ENCODE measurements around the gene OR56B1. TPM values are rescaled to one million over a fixed set of nuclear protein-coding genes. Genes with fewer than 3 reads are reported as not detected.

OR56B1 gene
- total RNA-seq, 1 donor from 2014 or later: not detected

DNA sequence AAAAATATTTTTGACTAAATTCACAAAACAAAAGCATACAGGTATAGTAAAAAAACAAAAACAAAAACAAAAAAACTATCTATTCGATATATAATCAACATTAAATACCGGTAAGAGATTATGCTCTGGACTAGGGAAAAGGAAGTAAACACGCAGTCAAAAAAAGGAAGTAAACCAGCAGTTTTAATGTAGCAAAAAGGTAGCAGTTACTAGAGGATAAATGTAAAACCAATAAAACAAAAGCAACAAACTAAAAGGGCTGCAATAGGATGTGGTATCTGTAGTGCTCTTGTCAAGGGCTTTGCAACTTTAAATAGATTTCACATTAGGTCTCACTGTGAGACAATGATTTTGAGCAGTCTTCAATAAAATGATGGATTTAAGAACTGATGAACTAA lies 44.3 kb upstream of the OR56B1 start:
- Mint-ChIP-seq H3K9me3 (ENCODE audit: low read depth) (no peaks in the 10 kb centered on the region), H3K27ac (ENCODE audit: unreplicated experiment) (no peak overlapping the region), H3K36me3 (ENCODE audit: low read depth) (peaks cover 16% of the 10 kb centered on the region), H3K27me3 (ENCODE audit: low read depth) (no peaks in the 10 kb centered on the region), H3K4me1 (ENCODE audit: low read depth) (peaks cover 59% of the 10 kb centered on the region), H3K4me3 (ENCODE audit: unreplicated experiment) (no peak overlapping the region)
- TF ChIP-seq, protein P1, sequence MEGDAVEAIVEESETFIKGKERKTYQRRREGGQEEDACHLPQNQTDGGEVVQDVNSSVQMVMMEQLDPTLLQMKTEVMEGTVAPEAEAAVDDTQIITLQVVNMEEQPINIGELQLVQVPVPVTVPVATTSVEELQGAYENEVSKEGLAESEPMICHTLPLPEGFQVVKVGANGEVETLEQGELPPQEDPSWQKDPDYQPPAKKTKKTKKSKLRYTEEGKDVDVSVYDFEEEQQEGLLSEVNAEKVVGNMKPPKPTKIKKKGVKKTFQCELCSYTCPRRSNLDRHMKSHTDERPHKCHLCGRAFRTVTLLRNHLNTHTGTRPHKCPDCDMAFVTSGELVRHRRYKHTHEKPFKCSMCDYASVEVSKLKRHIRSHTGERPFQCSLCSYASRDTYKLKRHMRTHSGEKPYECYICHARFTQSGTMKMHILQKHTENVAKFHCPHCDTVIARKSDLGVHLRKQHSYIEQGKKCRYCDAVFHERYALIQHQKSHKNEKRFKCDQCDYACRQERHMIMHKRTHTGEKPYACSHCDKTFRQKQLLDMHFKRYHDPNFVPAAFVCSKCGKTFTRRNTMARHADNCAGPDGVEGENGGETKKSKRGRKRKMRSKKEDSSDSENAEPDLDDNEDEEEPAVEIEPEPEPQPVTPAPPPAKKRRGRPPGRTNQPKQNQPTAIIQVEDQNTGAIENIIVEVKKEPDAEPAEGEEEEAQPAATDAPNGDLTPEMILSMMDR (IDR thresholded peaks at IDR 0.05): no peak
- no peak for DNase-seq (ENCODE audit: low spot score)

DNA sequence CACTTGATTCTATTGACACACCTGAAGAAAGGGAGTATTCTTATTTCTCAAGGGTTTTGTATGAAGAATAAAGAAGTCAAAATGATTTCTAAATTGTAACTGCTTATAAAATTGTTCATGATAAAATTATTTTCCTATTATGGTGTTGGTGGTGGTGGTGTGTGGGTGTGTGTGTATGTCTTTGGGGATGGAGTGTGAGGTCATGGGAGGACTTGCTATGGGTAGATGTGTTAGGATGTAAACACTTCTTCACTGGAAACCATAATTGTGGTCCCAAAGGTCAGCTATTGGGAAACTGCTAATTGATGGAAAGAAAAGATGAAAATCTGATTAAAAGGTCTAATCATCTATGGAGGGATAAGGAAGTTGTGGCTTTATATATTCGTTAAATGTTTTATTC lies 41.6 kb upstream of the OR56B1 start:
- TF ChIP-seq, protein P1 (IDR thresholded peaks at IDR 0.05): no peak
- no peaks in the 10 kb centered on the region for H3K9me3 Mint-ChIP-seq (ENCODE audit: low read depth)
- H3K27ac Mint-ChIP-seq (ENCODE audit: unreplicated experiment): no peak overlapping the region
- H3K4me3 Mint-ChIP-seq (ENCODE audit: unreplicated experiment): no peak overlapping the region
- H3K27me3 Mint-ChIP-seq (ENCODE audit: low read depth): no peaks in the 10 kb centered on the region
- H3K36me3 Mint-ChIP-seq (ENCODE audit: low read depth): peaks cover 25% of the 10 kb centered on the region
- peaks cover 49% of the 10 kb centered on the region for H3K4me1 Mint-ChIP-seq (ENCODE audit: low read depth)
- no peak for DNase-seq (ENCODE audit: low spot score)

DNA sequence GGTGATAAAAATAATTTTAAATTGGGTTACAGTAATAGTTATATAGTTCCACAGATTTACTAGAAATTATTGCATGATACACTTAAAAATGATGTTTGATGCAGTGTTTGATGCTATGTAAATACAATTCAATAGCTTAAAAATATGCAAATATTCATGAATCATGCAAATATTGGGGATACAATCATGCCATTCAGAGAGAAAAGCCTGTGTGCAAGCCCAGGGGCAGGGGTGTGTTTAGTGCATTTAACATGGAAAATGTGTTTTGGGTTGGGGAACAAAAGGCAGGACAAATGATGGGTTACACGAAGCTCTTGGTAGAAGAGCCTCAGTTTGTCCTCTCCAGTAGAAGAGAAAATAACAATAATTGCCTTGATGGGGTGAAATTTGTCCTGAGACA lies 40.7 kb upstream of the OR56B1 start:
- H3K4me1 Mint-ChIP-seq (ENCODE audit: low read depth): peaks cover 40% of the 10 kb centered on the region
- no peak overlapping the region for H3K4me3 Mint-ChIP-seq (ENCODE audit: unreplicated experiment)
- H3K9me3 Mint-ChIP-seq (ENCODE audit: low read depth): no peaks in the 10 kb centered on the region
- H3K27ac Mint-ChIP-seq (ENCODE audit: unreplicated experiment): no peak overlapping the region
- peaks cover 28% of the 10 kb centered on the region for H3K36me3 Mint-ChIP-seq (ENCODE audit: low read depth)
- DNase-seq (ENCODE audit: low spot score): no peak
- TF ChIP-seq, protein P1 (IDR thresholded peaks at IDR 0.05): no peak
- H3K27me3 Mint-ChIP-seq (ENCODE audit: low read depth): no peaks in the 10 kb centered on the region

DNA sequence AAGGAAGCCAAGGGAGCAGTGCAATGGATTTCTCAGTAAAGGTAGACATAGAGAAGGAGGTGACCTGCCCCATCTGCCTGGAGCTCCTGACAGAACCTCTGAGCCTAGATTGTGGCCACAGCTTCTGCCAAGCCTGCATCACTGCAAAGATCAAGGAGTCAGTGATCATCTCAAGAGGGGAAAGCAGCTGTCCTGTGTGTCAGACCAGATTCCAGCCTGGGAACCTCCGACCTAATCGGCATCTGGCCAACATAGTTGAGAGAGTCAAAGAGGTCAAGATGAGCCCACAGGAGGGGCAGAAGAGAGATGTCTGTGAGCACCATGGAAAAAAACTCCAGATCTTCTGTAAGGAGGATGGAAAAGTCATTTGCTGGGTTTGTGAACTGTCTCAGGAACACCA lies 40.0 kb upstream of the OR56B1 start:
- H3K36me3 Mint-ChIP-seq (ENCODE audit: low read depth): peaks cover 30% of the 10 kb centered on the region
- no peaks in the 10 kb centered on the region for H3K27me3 Mint-ChIP-seq (ENCODE audit: low read depth)
- peaks cover 34% of the 10 kb centered on the region for H3K4me1 Mint-ChIP-seq (ENCODE audit: low read depth)
- no peaks in the 10 kb centered on the region for H3K9me3 Mint-ChIP-seq (ENCODE audit: low read depth)
- no peak overlapping the region for H3K27ac Mint-ChIP-seq (ENCODE audit: unreplicated experiment)
- H3K4me3 Mint-ChIP-seq (ENCODE audit: unreplicated experiment): no peak overlapping the region
- TF ChIP-seq, protein P1 (IDR thresholded peaks at IDR 0.05): no peak
- DNase-seq (ENCODE audit: low spot score): no peak

DNA sequence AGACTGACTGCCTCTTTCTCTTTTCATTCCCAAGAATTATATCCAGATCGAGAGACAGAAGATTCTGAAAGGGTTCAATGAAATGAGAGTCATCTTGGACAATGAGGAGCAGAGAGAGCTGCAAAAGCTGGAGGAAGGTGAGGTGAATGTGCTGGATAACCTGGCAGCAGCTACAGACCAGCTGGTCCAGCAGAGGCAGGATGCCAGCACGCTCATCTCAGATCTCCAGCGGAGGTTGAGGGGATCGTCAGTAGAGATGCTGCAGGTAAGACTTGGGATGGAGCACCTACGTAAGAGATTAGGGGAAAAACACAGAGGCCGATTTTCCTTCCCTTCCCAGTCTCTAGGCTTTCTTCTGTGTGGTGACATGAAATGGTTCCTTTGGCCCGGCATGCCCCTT lies 38.0 kb upstream of the OR56B1 start:
- Mint-ChIP-seq H3K9me3 (ENCODE audit: low read depth) (no peaks in the 10 kb centered on the region), H3K4me3 (ENCODE audit: unreplicated experiment) (no peak overlapping the region), H3K27me3 (ENCODE audit: low read depth) (no peaks in the 10 kb centered on the region), H3K4me1 (ENCODE audit: low read depth) (peaks cover 21% of the 10 kb centered on the region), H3K27ac (ENCODE audit: unreplicated experiment) (no peak overlapping the region), H3K36me3 (ENCODE audit: low read depth) (peaks cover 34% of the 10 kb centered on the region)
- DNase-seq (ENCODE audit: low spot score): no peak
- TF ChIP-seq, protein P1 (IDR thresholded peaks at IDR 0.05): no peak

Data from chondrocyte (in vitro differentiated cells).